PC-3 (cell line): ENCODE measurements around the gene C1QTNF9.

Experiments used
- CTCF ChIP-seq: fragments of 300-600 bp; sonication (generic); conservative IDR thresholded peaks from 2 replicates; pipeline ENCODE4 v1.5.1; 2017; ENCODE audit warnings: antibody characterized with exemption, low read depth, mild to moderate bottlenecking, low read length
- EZH2 ChIP-seq: fragments of 300-600 bp; sonication (generic); IDR thresholded peaks from one replicate; pipeline ENCODE4 v1.6.1; 2017; ENCODE audit warnings: antibody characterized with exemption, mild to moderate bottlenecking, low read length; ENCODE audit not compliant: unreplicated experiment
- EZH2phosphoT487 ChIP-seq: fragments of 300-600 bp; sonication (generic); IDR thresholded peaks from 2 replicates; pipeline ENCODE4 v1.6.1; 2018; ENCODE audit warnings: mild to moderate bottlenecking, antibody characterized with exemption, low read length, borderline replicate concordance

GRCh38 chr13:24273926-24274325 lies 35.5 kb upstream of the C1QTNF9 start:
- TF ChIP-seq CTCF: no peak
- no peak for TF ChIP-seq EZH2
- TF ChIP-seq EZH2phosphoT487: no peak
